Activated B cell treated with CpG ODN at 0.5 μM for 24 hours (primary cell): ENCODE data around the gene ZNF319. TPM values are rescaled to one million over a fixed set of nuclear protein-coding genes. Genes with fewer than 3 reads are reported as not detected.
A peak's percentile ranks its signal among the peaks of the same experiment; 100 is the strongest.

ENCODE experiments used
- ATAC-seq: fragments of 200-7000 bp; cut with Tn5 transposase; one replicate; pipeline ENCODE4 v1.10.0; 2021; ENCODE audit warnings: low read depth, mild to moderate bottlenecking, moderate library complexity
- CTCF ChIA-PET: fragments of 350-600 bp; sonication (Branson Sonifier 250); formaldehyde crosslinking; loops from one replicate; lab custom pipeline; 2021; ENCODE audit warnings: antibody characterized with exemption; lab: Charles Lee
- POLR2A ChIA-PET: fragments of 350-600 bp; sonication (Branson Sonifier 250); formaldehyde crosslinking; loops from one replicate; lab custom pipeline; 2021; ENCODE audit warnings: antibody characterized with exemption; lab: Charles Lee
- DNase-seq: peaks from one replicate; pipeline ENCODE4 v3.0.0; 2022
- H3K27ac Mint-ChIP-seq: one replicate; pipeline ENCODE4 v1.8.0; 2020; ENCODE audit warnings: mixed read lengths
- H3K27me3 Mint-ChIP-seq: one replicate; pipeline ENCODE4 v1.8.0; 2021; ENCODE audit warnings: mixed read lengths
- H3K36me3 Mint-ChIP-seq: one replicate; pipeline ENCODE4 v1.8.0; 2021; ENCODE audit warnings: low read depth, mixed read lengths
- H3K4me1 Mint-ChIP-seq: one replicate; pipeline ENCODE4 v1.8.0; 2021; ENCODE audit warnings: mixed read lengths
- H3K4me3 Mint-ChIP-seq: one replicate; pipeline ENCODE4 v1.8.0; 2020; ENCODE audit warnings: mild to moderate bottlenecking, mixed read lengths
- H3K9me3 Mint-ChIP-seq: one replicate; pipeline ENCODE4 v1.8.0; 2020; ENCODE audit warnings: mixed read lengths
- intact Hi-C: fragments of 100-400 bp; cut with micrococcal nuclease; formaldehyde crosslinking; loops from one replicate; pipeline ENCODE4 v1.15.1; 2024
- total RNA-seq: library from RNA; stranded (reverse); gene quantifications from 2 replicates; pipeline ENCODE4 v1.2.3, GENCODE V29; 2022
- TF ChIP-seq, protein P1 (sequence below): fragments of 200-600 bp; IDR thresholded peaks from one replicate; pipeline ENCODE4 v1.8.0; 2022; ENCODE audit warnings: antibody characterized with exemption, mild to moderate bottlenecking

ZNF319 gene
- total RNA-seq, 1 donor from 2014 or later = 10.6 TPM

- ChIA-PET POLR2A (no interaction called here), CTCF (no interaction called here)
- ATAC-seq (peak; percentile 53), DNase-seq (no peak)
- Mint-ChIP-seq H3K36me3 (peaks cover 16% of the 10 kb centered on the region), H3K27ac (no peak overlapping the region), H3K27me3 (peaks cover 7% of the 10 kb centered on the region), H3K4me1 (peaks cover 12% of the 10 kb centered on the region), H3K4me3 (no peak overlapping the region), H3K9me3 (no peaks in the 10 kb centered on the region)
- TF ChIP-seq, protein P1, sequence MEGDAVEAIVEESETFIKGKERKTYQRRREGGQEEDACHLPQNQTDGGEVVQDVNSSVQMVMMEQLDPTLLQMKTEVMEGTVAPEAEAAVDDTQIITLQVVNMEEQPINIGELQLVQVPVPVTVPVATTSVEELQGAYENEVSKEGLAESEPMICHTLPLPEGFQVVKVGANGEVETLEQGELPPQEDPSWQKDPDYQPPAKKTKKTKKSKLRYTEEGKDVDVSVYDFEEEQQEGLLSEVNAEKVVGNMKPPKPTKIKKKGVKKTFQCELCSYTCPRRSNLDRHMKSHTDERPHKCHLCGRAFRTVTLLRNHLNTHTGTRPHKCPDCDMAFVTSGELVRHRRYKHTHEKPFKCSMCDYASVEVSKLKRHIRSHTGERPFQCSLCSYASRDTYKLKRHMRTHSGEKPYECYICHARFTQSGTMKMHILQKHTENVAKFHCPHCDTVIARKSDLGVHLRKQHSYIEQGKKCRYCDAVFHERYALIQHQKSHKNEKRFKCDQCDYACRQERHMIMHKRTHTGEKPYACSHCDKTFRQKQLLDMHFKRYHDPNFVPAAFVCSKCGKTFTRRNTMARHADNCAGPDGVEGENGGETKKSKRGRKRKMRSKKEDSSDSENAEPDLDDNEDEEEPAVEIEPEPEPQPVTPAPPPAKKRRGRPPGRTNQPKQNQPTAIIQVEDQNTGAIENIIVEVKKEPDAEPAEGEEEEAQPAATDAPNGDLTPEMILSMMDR = peak; percentile 74
- intact Hi-C loops = loop anchor here (1.0 to 10.0 kb wide), 5 partner anchors 101 to 736 kb away; partner anchors contain the start of gene CSNK2A2
Measured at GRCh38 chr16:58020628-58021521, 20.4 kb upstream of the ZNF319 start.

GRCh38 chr16:58019866-58020538, 19.5 kb upstream of the ZNF319 start:
- ATAC-seq (no peak), DNase-seq (no peak)
- Mint-ChIP-seq H3K4me3 (no peak overlapping the region), H3K4me1 (peaks cover 11% of the 10 kb centered on the region), H3K36me3 (peaks cover 16% of the 10 kb centered on the region), H3K27me3 (peaks cover 6% of the 10 kb centered on the region), H3K27ac (no peak overlapping the region), H3K9me3 (no peaks in the 10 kb centered on the region)
- TF ChIP-seq, protein P1 = no peak
- intact Hi-C loops = loop anchor here (1.0 to 10.0 kb wide), 5 partner anchors 102 to 737 kb away; partner anchors contain the start of gene CSNK2A2
- ChIA-PET CTCF (no interaction called here), POLR2A (no interaction called here)

GRCh38 chr16:58018803-58019202, 18.3 kb upstream of the ZNF319 start:
- ChIA-PET CTCF (interaction anchor here (0.5 kb wide), 1 partner anchor 44 kb away, joined by 3 read pairs; no protein-coding TSS in a partner anchor), POLR2A (no interaction called here)
- no peak for ATAC-seq
- no peaks in the 10 kb centered on the region for H3K9me3 Mint-ChIP-seq
- no peaks in the 10 kb centered on the region for H3K27me3 Mint-ChIP-seq
- intact Hi-C loops = no loop called here
- peaks cover 16% of the 10 kb centered on the region for H3K36me3 Mint-ChIP-seq
- H3K4me1 Mint-ChIP-seq = peaks cover 5% of the 10 kb centered on the region
- no peak overlapping the region for H3K4me3 Mint-ChIP-seq
- TF ChIP-seq, protein P1 = no peak
- no peak overlapping the region for H3K27ac Mint-ChIP-seq
- no peak for DNase-seq

DNA sequence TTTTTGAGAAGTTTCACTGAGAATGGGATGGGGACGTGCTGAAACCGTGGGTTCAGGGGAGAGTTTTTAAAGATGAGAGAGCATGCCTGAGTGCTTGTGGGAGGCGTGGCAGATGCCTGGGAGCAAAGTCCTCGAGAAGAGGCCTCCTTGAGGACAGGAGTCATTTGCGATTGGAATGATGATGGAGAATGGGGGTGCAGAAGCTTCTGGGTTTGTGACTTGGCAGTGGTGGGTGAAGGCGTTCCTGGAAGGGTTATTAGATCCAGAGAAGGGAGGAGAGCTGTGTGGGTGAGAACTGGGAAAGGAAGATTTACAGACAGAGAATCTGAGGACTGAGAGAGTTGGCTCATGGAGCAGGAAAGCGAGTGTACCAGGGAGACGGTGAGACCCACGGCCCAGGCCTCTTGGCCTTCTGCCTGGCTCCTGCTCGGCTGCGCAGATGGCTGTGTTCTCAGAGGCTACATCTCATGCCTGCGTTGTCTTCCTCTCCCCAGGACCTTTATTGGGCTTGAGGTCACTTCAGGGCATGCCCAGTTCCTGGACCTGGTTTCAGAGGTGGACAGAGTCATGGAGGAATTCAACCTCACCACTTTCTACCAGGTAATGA, 16.5 kb upstream of the ZNF319 start:
- no peak overlapping the region for H3K27ac Mint-ChIP-seq
- CTCF ChIA-PET = no interaction called here

More for the DNA sequence above, 16.5 kb upstream of the ZNF319 start:
- ATAC-seq (no peak), DNase-seq (no peak)
- TF ChIP-seq, protein P1 = no peak
- no peaks in the 10 kb centered on the region for H3K27me3 Mint-ChIP-seq
- peaks cover 5% of the 10 kb centered on the region for H3K4me1 Mint-ChIP-seq
- peaks cover 27% of the 10 kb centered on the region for H3K36me3 Mint-ChIP-seq
- POLR2A ChIA-PET = no interaction called here
- H3K4me3 Mint-ChIP-seq = no peak overlapping the region
- intact Hi-C loops = no loop called here
- H3K9me3 Mint-ChIP-seq = no peaks in the 10 kb centered on the region
